PFSK-1 (cell line): ENCODE measurements around the gene XXYLT1.

Experiments
- FOXP2 ChIP-seq: optimal IDR thresholded peaks from 2 replicates; pipeline ENCODE3; 2011; ENCODE audit warnings: borderline replicate concordance, control low read depth, inconsistent platforms; ENCODE audit not compliant: insufficient read depth; ENCODE audit errors: extremely low read length, extremely low read depth
- POLR2AphosphoS5 ChIP-seq: IDR thresholded peaks from 2 replicates; pipeline ENCODE4 v1.6.1; 2012; ENCODE audit warnings: low read depth, mild to moderate bottlenecking, control low read depth, low read length, moderate library complexity
- REST ChIP-seq, 2 experiments: IDR thresholded peaks; 2 replicates each; pipeline versions ENCODE4 v1.6.1 to v1.8.0; 2011 to 2012; ENCODE audit warnings: low read depth in 2 of 2, low read length in 2 of 2, control low read depth in 1 of 2, inconsistent platforms in 1 of 2, mild to moderate bottlenecking in 1 of 2, moderate library complexity in 1 of 2; ENCODE audit not compliant: insufficient read depth in 1 of 2
- SIN3A ChIP-seq: IDR thresholded peaks from 2 replicates; pipeline ENCODE4 v1.6.1; 2012; ENCODE audit warnings: mild to moderate bottlenecking, low read length, moderate library complexity, borderline replicate concordance; ENCODE audit not compliant: insufficient read depth
- TAF1 ChIP-seq: IDR thresholded peaks from 2 replicates; pipeline ENCODE4 v1.6.1; 2012; ENCODE audit warnings: low read length, control low read depth, borderline replicate concordance; ENCODE audit not compliant: insufficient read depth

The XXYLT1 gene

GRCh38 chr3:195230244-195230643, 40.7 kb downstream of the XXYLT1 start:
- TF ChIP-seq REST (IDR thresholded peaks at IDR 0.05; ENCODE audit: insufficient read depth in 1 of 2, low read depth in 2 of 2, low read length in 2 of 2) = no peak
- TF ChIP-seq TAF1 = no peak
- no peak for TF ChIP-seq FOXP2
- TF ChIP-seq SIN3A = no peak
- no peak for TF ChIP-seq POLR2AphosphoS5

- TF ChIP-seq SIN3A (no peak), FOXP2 (no peak), REST (IDR thresholded peaks at IDR 0.05; ENCODE audit: insufficient read depth in 1 of 2, low read depth in 2 of 2, low read length in 2 of 2) (no peak)
Observed at GRCh38 chr3:195227871-195228270, 43.1 kb downstream of the XXYLT1 start.

- TF ChIP-seq FOXP2 (no peak), SIN3A (0 out of 2 replicates have a peak, but pooled peaks have one; percentile 52)
Observed at GRCh38 chr3:195226900-195227447, 44.0 kb downstream of the XXYLT1 start.

- TF ChIP-seq POLR2AphosphoS5 (no peak), SIN3A (no peak), TAF1 (no peak), FOXP2 (no peak), REST (IDR thresholded peaks at IDR 0.05; ENCODE audit: insufficient read depth in 1 of 2, low read depth in 2 of 2, low read length in 2 of 2) (no peak)
Observed at GRCh38 chr3:195226445-195226844, 44.5 kb downstream of the XXYLT1 start.

- TF ChIP-seq FOXP2 = no peak
- no peak for TF ChIP-seq SIN3A
- TF ChIP-seq POLR2AphosphoS5 = no peak
- no peak for TF ChIP-seq TAF1
- TF ChIP-seq REST (IDR thresholded peaks at IDR 0.05; ENCODE audit: insufficient read depth in 1 of 2, low read depth in 2 of 2, low read length in 2 of 2) = no peak
Observed at GRCh38 chr3:195224980-195225580, 45.9 kb downstream of the XXYLT1 start.
